Stimulated activated naive CD8-positive, alpha-beta T cell treated with anti-CD3 and anti-CD28 coated beads, Interleukin-15, Interleukin-2, amounts not matched to agents 100 ng/mL and 50 ng/mL, for 24 hours (primary cell): ENCODE measurements around the gene SHLD2.

Experiments used
- H3K27ac Mint-ChIP-seq: one replicate; pipeline ENCODE4 v1.8.0; 2021; ENCODE audit warnings: mild to moderate bottlenecking, mixed read lengths
- H3K27me3 Mint-ChIP-seq: one replicate; pipeline ENCODE4 v1.8.0; 2021; ENCODE audit warnings: mixed read lengths
- H3K36me3 Mint-ChIP-seq: one replicate; pipeline ENCODE4 v1.8.0; 2021; ENCODE audit warnings: low read depth, mixed read lengths
- H3K4me1 Mint-ChIP-seq: one replicate; pipeline ENCODE4 v1.8.0; 2021; ENCODE audit warnings: low read depth, mixed read lengths
- H3K4me3 Mint-ChIP-seq: one replicate; pipeline ENCODE4 v1.8.0; 2021; ENCODE audit warnings: mild to moderate bottlenecking, mixed read lengths
- H3K9me3 Mint-ChIP-seq: one replicate; pipeline ENCODE4 v1.8.0; 2021; ENCODE audit warnings: mixed read lengths

SHLD2 gene, protein sequence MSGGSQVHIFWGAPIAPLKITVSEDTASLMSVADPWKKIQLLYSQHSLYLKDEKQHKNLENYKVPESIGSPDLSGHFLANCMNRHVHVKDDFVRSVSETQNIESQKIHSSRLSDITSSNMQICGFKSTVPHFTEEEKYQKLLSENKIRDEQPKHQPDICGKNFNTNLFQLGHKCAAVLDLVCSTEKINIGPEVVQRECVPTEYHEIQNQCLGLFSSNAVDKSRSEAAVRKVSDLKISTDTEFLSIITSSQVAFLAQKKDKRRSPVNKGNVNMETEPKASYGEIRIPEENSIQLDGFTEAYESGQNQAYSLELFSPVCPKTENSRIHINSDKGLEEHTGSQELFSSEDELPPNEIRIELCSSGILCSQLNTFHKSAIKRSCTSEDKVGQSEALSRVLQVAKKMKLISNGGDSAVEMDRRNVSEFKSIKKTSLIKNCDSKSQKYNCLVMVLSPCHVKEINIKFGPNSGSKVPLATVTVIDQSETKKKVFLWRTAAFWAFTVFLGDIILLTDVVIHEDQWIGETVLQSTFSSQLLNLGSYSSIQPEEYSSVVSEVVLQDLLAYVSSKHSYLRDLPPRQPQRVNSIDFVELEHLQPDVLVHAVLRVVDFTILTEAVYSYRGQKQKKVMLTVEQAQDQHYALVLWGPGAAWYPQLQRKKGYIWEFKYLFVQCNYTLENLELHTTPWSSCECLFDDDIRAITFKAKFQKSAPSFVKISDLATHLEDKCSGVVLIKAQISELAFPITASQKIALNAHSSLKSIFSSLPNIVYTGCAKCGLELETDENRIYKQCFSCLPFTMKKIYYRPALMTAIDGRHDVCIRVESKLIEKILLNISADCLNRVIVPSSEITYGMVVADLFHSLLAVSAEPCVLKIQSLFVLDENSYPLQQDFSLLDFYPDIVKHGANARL

DNA sequence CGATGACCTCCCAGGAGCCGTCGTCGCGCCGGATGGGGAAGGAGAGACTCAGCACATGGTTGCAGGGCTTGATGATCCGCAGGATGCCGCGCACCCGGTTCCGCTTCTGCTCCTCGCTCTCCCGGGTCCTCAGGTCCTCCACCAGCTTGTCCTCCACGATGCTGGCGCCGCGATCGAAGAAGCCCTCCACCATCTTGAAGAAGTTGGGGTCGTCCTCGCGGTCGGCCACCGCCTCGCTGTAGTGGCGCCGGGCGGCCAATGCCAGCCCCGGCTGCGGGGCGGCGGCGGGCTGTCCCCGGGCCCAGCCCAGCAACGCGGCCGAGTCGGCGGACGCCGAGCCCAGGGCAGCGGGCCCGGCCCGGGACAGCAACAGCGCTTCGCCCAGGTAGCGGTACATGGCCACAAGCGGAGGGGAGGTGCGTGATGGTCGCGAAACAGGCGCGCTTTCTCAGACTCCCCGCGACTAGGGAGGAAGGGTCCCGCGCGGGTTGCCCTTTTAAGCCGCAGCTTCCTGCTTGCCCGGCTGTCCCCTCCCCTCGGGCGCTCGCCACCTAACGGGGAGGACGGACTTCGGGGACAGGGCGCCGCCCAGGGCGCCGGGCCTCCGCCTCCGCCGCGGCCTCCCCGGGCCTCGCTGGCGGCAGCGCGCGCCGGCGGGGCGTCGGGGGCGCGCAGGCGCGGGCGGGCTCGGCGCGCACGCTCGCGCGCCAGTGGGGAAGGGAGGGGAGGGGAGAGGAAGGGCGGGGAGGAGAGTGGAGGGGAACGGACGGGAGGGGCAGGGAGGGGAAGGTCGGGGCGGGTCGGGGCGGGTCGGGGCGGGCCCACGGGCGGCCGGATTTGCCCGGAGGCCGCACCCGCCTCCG, at the start of gene SHLD2, which contains the start of gene GLUD1:
TSS of gene SHLD2 (plus strand) at position 834 of the 863 bp plus-strand sequence. CDS start 56,149 bp downstream, outside the sequence.
TSS of gene GLUD1 (minus strand) at position 471 of the 863 bp plus-strand sequence. CDS start at position 397, 74 bp downstream.
- H3K4me3 Mint-ChIP-seq, result peak within 1 kb of the TSS; percentile 94
- H3K36me3 Mint-ChIP-seq, result peaks cover 48% of the 10 kb centered on the region
- peaks cover 62% of the 10 kb centered on the region for H3K4me1 Mint-ChIP-seq
- H3K27me3 Mint-ChIP-seq, result no peaks in the 10 kb centered on the region
- H3K9me3 Mint-ChIP-seq, result no peaks in the 10 kb centered on the region
- peak within 1 kb of the TSS; percentile 94 for H3K27ac Mint-ChIP-seq

DNA sequence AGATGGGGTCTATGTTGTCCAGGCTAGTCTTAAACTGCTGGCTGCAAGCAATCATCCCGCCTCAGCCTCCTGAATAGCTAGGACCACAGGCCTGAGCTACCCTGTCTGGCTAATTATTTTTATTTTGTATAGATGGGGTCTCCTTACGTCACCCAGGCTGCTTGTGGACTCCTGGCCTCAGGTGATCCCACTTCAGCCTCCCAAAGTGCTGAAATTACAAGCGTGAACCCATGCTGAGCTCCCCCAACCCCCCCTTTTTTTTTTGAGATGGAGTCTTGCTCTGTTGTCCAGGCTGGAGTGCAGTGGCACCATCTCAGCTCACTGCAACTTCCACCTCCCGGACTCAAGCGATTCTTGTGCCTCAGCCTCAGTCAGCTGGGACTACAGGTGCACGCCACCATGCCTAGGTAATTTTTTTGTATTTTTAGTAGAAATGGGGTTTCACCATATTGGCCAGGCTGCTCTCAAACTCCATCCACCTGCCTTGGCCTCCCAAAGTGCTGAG, 49.5 kb upstream of the SHLD2 start:
- Mint-ChIP-seq H3K4me3 (no peak overlapping the region), H3K4me1 (no peaks in the 10 kb centered on the region), H3K36me3 (peaks cover 41% of the 10 kb centered on the region), H3K27ac (no peak overlapping the region), H3K9me3 (no peaks in the 10 kb centered on the region), H3K27me3 (no peaks in the 10 kb centered on the region)

DNA sequence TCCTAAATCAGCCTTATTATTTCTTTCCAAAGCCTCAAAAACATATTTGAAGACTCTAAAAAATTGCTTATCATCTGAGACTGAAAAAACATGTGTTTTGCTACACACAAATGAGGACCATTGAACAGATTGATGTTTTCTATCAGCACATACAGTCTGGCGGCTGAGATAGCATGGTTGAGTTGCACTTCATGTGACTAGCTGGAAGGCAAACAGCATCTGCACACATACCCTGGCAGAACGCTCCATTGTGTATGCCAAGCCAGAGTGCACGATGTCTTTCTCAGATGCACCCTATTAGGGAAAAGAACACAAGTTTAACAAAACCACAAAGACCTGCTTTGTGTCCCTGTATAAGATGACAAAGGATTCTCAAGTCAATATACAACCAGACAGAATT, 41.9 kb upstream of the SHLD2 start:
- H3K9me3 Mint-ChIP-seq, result no peaks in the 10 kb centered on the region
- no peaks in the 10 kb centered on the region for H3K4me1 Mint-ChIP-seq
- peaks cover 39% of the 10 kb centered on the region for H3K36me3 Mint-ChIP-seq
- no peak overlapping the region for H3K4me3 Mint-ChIP-seq
- no peak overlapping the region for H3K27ac Mint-ChIP-seq
- no peaks in the 10 kb centered on the region for H3K27me3 Mint-ChIP-seq

DNA sequence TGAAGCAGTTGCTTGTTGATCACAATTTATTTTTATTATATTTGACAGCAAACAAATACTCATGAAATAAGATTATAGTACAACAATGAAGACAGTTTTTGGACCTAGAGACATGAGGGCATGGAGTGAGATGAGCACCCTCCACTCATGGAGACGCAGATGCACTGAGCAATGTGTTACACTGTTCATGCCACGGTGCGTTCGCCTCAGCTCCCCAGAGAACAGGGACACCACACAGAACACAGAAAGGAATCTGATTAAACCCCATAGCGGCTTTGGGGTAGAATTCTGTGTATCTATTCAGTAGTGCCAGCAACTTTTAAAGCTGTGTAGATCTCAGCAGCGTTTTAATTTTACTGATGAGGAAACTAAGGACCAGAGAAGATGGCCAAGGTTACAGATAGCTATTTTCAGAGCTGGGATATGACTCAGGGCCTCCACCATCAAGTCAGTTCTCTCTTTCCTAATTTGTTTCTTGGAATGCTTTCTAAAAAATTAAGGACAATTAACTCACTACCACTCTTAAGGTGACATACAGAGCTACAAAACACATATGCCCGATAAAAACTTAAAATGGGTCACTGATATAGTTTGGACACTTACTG, 41.3 kb upstream of the SHLD2 start:
- H3K36me3 Mint-ChIP-seq, result peaks cover 43% of the 10 kb centered on the region
- no peak overlapping the region for H3K27ac Mint-ChIP-seq
- H3K27me3 Mint-ChIP-seq, result no peaks in the 10 kb centered on the region
- H3K4me3 Mint-ChIP-seq, result no peak overlapping the region
- H3K9me3 Mint-ChIP-seq, result no peaks in the 10 kb centered on the region
- H3K4me1 Mint-ChIP-seq, result no peaks in the 10 kb centered on the region

DNA sequence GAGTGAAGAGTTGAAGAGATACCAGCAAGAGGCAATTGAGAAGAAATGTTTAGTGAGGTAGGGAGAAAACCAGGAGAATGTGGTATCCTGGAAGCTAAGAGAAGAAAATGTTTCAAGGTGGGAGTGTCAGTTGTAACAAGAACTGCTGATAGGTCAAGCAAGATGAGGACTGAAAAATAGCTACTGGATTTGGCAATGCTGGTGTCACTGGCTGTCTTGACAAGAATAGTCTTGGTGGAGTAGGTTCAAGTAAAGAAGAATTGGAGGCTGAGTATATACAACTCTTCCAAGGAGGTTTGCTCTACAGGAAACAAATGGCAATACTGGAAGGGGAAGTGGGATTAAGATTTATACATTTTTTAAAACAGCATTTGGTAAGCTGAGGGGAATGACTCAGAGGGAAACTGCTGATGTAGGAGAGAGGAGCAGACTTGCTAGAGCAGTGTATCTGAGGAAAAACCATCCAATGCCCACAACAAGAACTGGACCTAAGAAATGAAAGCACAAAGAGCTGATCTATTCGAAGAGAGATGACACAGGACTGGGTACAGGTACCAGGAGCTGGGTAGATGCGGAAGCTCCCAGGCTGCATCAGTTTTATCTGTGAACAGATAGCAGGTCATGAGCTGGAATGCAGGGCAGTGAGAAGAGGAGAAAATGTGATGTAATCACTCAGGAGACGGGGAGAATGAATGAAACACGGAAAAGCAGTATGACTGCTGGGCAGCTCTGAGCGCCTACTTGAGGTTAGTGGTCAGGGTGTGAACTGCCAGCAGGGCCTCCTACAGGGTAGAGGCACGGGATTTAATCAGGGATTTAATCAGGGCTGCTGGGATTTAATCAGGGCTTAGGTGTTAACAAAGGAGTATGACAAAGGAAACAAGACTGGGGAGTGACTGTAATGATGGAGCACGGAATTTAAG, 40.4 kb upstream of the SHLD2 start:
- no peak overlapping the region for H3K4me3 Mint-ChIP-seq
- no peaks in the 10 kb centered on the region for H3K4me1 Mint-ChIP-seq
- H3K9me3 Mint-ChIP-seq, result no peaks in the 10 kb centered on the region
- H3K27me3 Mint-ChIP-seq, result no peaks in the 10 kb centered on the region
- H3K36me3 Mint-ChIP-seq, result peaks cover 46% of the 10 kb centered on the region
- no peak overlapping the region for H3K27ac Mint-ChIP-seq

DNA sequence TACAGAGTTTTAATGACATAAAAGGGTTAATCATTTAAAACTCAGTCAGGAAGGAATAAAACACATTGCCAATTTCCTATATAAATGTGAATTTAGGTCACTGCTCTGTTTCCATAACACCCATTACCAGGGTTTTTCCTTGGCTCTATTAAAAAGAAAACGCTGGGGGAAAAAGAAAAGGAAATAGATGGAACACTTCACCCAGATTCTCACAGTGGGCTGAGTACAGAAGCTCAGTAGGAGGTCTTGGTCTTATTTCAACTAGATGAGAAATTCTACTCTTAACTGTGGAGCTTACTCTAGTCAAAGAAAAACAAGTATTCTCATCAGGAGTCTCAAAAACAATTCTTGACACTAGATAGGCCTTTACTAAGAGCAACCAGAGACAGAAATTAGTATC, 36.8 kb upstream of the SHLD2 start:
- H3K36me3 Mint-ChIP-seq, result peaks cover 48% of the 10 kb centered on the region

DNA sequence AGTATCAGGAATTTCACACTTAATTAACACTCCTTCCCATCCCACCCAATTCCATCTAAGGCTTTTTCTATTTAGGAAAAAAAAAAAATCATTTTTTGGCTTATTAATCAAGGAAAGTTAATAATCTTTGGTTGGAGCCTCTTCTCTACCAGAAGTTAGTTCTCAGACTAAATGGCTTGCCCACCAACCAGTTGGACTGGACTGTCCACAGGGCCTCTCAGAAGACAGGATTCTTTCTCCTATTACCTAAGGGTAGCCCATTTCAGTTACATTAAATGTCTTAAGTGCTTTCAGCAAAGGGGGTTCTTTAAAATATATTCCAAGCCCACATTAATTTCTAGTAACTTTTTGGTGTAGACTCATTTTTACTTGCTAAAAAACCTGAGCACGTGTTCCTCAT, 35.6 kb upstream of the SHLD2 start:
- H3K4me1 Mint-ChIP-seq, result no peaks in the 10 kb centered on the region
- peaks cover 60% of the 10 kb centered on the region for H3K36me3 Mint-ChIP-seq
- no peaks in the 10 kb centered on the region for H3K27me3 Mint-ChIP-seq
- no peaks in the 10 kb centered on the region for H3K9me3 Mint-ChIP-seq
- H3K27ac Mint-ChIP-seq, result no peak overlapping the region
- H3K4me3 Mint-ChIP-seq, result no peak overlapping the region

More for the DNA sequence above, 36.8 kb upstream of the SHLD2 start:
- H3K4me3 Mint-ChIP-seq, result no peak overlapping the region
- H3K27me3 Mint-ChIP-seq, result no peaks in the 10 kb centered on the region
- H3K27ac Mint-ChIP-seq, result no peak overlapping the region
- no peaks in the 10 kb centered on the region for H3K9me3 Mint-ChIP-seq
- no peaks in the 10 kb centered on the region for H3K4me1 Mint-ChIP-seq

DNA sequence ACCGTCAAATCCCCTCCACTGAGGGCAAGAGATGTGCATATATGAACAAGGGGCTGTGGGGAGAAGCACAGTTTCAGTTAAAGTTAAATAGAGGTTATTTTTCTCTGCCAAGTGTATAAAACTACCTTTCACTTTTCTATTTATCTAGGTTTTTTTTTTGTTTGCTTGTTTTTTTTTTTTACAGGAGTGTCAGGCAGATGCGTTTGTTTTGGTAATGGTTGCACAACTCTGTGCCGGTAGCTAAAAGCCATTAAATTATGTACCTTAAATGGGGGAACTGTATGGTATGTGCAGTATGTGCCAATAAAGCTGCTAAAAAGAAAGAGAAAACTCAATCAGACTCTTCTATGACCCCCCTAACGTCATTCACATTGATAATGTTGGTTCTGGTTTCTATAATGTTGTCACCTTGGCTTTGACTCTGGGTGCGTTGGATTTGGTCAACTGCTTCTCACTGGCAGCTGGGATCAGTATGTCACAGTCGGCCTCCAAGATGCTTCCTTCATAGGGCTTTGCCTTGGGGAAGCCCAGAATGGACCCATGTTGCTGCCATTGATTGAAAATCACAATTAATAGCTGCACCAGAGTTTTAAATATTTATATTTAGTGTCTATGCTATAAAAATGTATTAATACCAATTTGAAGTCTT, 34.6 kb upstream of the SHLD2 start:
- Mint-ChIP-seq H3K36me3 (peaks cover 65% of the 10 kb centered on the region), H3K27ac (no peak overlapping the region), H3K4me1 (no peaks in the 10 kb centered on the region), H3K9me3 (no peaks in the 10 kb centered on the region), H3K27me3 (no peaks in the 10 kb centered on the region), H3K4me3 (no peak overlapping the region)

DNA sequence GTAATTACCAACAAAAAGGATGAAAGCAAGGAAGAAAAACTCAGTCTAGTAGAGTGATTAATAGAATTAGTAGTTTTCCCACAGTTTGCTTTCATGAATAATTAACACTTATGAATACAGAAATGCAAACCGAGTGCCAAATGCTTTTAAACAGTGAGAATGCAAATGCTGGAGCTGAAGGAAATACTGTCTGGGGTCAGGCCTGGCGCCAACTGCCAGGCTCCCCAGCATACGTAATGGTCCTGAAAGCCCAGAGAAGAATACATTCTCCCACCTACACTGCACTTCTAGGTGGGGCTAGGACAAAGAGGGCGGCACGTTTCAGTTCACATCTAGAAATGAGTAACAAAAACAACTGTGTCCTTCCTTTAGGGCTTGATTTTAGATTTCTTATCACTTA, 30.4 kb upstream of the SHLD2 start:
- no peaks in the 10 kb centered on the region for H3K9me3 Mint-ChIP-seq
- H3K4me3 Mint-ChIP-seq, result no peak overlapping the region
- H3K36me3 Mint-ChIP-seq, result peaks cover 77% of the 10 kb centered on the region
- no peaks in the 10 kb centered on the region for H3K27me3 Mint-ChIP-seq
- H3K27ac Mint-ChIP-seq, result no peak overlapping the region
- no peaks in the 10 kb centered on the region for H3K4me1 Mint-ChIP-seq

DNA sequence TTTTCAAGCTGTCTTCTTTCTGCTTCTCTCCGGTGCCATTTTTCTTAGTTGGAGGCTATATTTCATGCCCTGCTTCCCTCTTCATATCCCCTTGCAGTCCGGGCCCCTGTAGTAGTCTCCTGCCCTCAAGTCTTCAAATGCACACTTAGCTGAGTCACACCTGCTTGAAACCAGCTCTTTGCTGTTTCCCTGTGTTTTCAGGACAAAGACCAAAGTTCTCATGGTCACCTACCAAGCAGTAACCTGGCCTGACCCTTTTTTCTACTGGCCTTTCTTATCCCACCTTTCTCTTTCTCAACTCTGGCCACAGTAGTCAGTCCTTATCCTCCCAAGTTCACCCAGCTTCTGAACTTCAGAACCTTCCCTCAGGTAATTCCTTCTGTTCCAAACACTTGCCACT, 28.8 kb upstream of the SHLD2 start:
- H3K4me3 Mint-ChIP-seq, result no peak overlapping the region
- no peaks in the 10 kb centered on the region for H3K27me3 Mint-ChIP-seq
- peak overlapping the region; percentile 43 for H3K27ac Mint-ChIP-seq
- no peaks in the 10 kb centered on the region for H3K4me1 Mint-ChIP-seq
- no peaks in the 10 kb centered on the region for H3K9me3 Mint-ChIP-seq
- H3K36me3 Mint-ChIP-seq, result peaks cover 70% of the 10 kb centered on the region

DNA sequence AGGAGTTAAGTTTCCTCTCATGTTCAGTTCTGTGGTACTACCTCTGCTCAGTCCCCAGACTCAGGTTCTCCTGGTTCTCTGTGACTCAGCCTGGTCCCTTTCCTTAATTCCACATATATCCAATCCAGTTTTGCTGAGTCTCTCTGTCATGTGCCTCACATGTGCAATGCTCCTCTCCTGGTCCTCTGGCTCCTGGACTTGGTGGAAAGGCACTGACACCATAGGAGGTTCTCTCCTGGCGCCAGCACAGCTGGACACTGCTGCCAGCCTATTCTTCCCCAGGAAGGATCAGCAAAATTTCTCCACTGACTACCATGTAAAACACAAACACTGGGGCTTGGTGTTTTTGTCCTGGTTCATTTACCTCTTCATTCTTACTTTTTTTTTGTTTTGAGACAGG, 28.1 kb upstream of the SHLD2 start:
- no peaks in the 10 kb centered on the region for H3K9me3 Mint-ChIP-seq
- H3K27ac Mint-ChIP-seq, result no peak overlapping the region
- H3K36me3 Mint-ChIP-seq, result peaks cover 77% of the 10 kb centered on the region
- no peaks in the 10 kb centered on the region for H3K27me3 Mint-ChIP-seq
- no peaks in the 10 kb centered on the region for H3K4me1 Mint-ChIP-seq
- no peak overlapping the region for H3K4me3 Mint-ChIP-seq

DNA sequence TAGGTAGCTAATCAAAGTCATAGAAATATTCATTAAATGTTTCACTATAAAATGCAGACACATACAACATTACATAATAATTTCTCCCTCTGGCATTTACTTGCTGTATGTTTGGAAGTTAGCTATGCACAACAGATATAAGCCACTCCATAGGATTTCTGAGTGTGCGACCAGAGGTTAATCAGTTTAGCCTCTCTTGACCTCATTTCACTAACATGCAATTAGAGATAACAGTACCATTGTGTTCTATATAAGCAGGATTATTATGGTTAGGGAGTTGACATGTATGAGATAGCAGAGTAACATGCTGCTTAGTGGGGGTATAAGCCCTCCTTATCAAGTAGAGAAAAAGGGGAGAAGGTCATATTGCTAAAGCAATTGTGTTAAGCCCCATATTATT, 26.7 kb upstream of the SHLD2 start:
- no peak overlapping the region for H3K4me3 Mint-ChIP-seq
- no peak overlapping the region for H3K27ac Mint-ChIP-seq
- H3K27me3 Mint-ChIP-seq, result no peaks in the 10 kb centered on the region
- H3K9me3 Mint-ChIP-seq, result no peaks in the 10 kb centered on the region
- peaks cover 80% of the 10 kb centered on the region for H3K36me3 Mint-ChIP-seq
- no peaks in the 10 kb centered on the region for H3K4me1 Mint-ChIP-seq

DNA sequence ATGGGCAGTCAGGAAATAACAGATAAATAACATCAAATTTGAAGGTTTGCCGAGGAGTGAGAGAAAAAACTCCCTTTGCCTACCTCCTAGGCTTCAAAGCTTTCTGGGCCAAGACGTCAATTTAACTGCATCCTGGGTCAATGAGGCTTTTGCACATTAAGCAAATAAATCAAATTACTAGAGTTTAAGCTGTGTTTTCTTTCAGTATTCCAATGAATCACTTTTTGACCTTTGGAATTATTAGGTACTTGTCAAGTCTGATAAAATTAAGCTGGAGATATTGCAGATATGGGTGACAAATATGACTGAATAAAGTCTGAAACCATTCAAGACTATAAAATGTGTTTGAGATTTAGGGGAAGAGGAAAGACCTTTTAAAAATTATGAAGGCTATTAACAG, 22.6 kb upstream of the SHLD2 start:
- Mint-ChIP-seq H3K4me1 (peaks cover 9% of the 10 kb centered on the region), H3K9me3 (no peaks in the 10 kb centered on the region), H3K4me3 (no peak overlapping the region), H3K36me3 (peaks cover 66% of the 10 kb centered on the region), H3K27me3 (no peaks in the 10 kb centered on the region), H3K27ac (no peak overlapping the region)
